ENCODE results near the gene MYBPH.
A peak's percentile ranks its signal among the peaks of the same experiment; 100 is the strongest.

Gene MYBPH

DNA sequence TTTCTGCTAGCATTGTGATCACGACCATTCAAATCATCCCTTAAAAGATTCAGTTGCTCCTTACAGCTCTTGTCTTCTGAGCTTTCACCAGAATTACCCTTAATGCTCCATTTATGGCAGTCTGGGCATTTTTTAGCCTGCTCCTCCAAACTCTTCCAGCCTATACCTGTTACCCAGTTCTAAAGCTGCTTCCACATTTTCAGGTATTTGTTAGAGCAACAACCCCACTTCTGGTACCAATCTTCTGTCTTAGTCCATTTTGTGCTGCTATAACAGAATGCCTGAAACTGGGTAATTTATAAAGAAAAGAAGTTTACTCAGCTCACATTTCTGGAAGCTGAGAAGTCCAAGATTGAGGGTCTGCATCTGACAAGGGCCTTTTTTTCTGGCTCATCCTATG is 17.2 kb downstream of the MYBPH start:
- H3K4me3 ChIP-seq (ENCODE audit: low read depth, low read length), result no peak overlapping the region
- DNase-seq (ENCODE audit: low read depth), result no peak
- TF ChIP-seq, protein P1, sequence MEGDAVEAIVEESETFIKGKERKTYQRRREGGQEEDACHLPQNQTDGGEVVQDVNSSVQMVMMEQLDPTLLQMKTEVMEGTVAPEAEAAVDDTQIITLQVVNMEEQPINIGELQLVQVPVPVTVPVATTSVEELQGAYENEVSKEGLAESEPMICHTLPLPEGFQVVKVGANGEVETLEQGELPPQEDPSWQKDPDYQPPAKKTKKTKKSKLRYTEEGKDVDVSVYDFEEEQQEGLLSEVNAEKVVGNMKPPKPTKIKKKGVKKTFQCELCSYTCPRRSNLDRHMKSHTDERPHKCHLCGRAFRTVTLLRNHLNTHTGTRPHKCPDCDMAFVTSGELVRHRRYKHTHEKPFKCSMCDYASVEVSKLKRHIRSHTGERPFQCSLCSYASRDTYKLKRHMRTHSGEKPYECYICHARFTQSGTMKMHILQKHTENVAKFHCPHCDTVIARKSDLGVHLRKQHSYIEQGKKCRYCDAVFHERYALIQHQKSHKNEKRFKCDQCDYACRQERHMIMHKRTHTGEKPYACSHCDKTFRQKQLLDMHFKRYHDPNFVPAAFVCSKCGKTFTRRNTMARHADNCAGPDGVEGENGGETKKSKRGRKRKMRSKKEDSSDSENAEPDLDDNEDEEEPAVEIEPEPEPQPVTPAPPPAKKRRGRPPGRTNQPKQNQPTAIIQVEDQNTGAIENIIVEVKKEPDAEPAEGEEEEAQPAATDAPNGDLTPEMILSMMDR (IDR thresholded peaks at IDR 0.05; ENCODE audit: control insufficient read depth, extremely low read depth, insufficient read depth), result no peak

DNA sequence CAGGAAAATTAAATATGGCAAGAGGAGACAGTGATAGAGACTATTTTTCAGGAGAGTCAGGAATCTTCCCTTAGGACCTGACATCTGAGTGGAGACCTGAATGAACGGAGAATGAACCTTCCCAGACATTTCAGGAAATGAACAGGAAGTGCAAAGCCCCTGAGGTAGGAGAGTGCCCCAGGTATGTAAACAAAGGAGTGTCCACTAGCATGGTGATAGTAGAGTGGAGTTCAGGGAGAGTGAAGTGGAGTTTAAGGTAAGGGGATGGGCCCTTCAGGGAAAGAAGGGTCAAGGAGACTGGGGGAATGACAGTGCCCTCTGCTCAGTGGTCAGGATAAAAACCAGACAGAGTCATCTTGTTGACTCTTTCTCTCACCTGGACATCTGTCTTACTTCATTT is 19.3 kb downstream of the MYBPH start:
- no peak for DNase-seq (ENCODE audit: low read depth)
- H3K4me3 ChIP-seq (ENCODE audit: low read depth, low read length), result no peak overlapping the region
- TF ChIP-seq, protein P1 (IDR thresholded peaks at IDR 0.05; ENCODE audit: control insufficient read depth, extremely low read depth, insufficient read depth), result no peak

DNA sequence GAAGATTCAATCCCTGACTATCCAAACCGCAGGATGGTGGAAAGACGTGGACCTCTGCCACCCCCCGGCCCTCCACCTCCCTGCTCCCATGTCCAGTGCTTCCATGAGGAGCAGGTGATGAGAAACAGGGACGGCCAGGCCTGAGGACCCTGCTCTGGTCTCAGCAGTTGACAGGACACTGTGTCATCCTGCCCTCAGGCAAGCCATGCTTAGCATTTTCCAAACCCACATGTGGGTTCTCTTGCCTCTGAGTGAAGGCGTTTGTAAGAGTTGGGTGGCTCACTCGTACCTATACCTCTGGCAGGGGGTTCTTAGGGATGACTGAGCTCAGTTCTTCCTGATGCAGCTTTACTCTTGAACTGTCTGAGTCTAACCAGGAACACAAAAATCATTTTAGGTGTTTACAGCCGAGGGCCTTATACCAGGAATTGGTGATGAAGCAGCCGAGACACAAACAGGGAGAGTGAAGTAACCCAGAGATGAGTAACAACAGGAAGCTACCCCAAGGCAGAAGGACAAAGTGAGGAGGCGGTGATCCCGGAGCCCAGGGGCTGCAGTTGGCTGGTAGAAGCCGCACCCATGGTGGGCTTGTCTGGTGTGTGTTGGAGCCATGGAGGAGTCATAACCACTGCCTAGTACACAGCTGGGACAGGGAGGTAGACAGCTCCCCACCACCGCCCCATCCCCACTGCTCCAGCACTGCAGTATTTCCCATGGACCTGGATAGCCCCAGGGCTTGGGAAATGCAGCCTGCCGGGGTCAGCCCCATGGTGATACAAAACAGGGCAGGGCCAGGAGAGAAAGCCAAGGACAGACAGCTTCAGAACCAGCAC is 21.4 kb downstream of the MYBPH start:
- no peak for DNase-seq (ENCODE audit: low read depth)
- H3K4me3 ChIP-seq (ENCODE audit: low read depth, low read length), result no peak overlapping the region
- TF ChIP-seq, protein P1 (IDR thresholded peaks at IDR 0.05; ENCODE audit: control insufficient read depth, extremely low read depth, insufficient read depth), result no peak

DNA sequence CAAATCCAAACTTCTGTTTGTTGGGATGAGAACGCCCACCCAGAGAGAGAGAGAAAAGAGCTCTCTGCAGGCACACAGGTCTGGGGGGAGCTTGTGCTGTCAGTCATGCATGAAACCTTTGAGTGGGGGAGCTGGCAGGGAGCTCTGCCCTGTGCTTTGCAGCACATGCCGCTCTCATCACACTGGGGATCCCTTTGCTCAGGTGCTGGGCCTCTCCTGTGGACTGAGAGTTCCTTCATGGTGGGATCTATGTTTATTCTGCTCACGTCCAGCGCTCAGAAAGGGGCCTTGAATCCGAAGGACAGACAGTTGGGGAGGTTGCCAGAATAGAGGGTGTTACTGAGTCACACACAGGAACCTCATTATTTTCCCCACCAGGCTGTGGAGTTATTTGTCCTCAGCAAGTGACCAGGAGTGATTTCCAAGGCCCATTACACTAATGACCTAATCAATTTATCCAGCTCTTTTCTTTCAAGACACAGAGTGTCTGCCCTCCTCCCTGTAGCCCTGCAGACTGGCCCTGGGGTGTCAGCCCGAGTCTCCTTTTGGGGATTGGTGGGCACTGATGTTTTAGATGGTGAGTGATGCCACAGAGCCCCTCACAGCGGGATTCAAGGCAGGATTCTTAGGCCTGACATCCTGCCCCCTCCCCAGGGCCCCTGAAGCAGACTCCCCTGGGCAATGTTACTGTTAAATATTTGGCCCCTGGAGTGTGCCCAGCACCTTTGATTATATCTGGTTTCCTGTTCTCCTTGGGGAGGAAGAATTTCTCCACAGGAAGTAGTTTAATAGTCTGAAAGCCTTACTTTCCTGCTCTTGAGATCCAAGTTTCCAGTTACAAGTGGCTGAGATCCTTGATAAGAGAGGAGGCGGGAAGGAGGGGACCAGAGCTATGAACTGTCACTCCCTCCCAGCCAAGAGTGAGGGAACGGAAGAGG is 22.3 kb downstream of the MYBPH start:
- peak; percentile 2 for DNase-seq (ENCODE audit: low read depth)
- TF ChIP-seq, protein P1 (IDR thresholded peaks at IDR 0.05; ENCODE audit: control insufficient read depth, extremely low read depth, insufficient read depth), result no peak
- H3K4me3 ChIP-seq (ENCODE audit: low read depth, low read length), result no peak overlapping the region

DNA sequence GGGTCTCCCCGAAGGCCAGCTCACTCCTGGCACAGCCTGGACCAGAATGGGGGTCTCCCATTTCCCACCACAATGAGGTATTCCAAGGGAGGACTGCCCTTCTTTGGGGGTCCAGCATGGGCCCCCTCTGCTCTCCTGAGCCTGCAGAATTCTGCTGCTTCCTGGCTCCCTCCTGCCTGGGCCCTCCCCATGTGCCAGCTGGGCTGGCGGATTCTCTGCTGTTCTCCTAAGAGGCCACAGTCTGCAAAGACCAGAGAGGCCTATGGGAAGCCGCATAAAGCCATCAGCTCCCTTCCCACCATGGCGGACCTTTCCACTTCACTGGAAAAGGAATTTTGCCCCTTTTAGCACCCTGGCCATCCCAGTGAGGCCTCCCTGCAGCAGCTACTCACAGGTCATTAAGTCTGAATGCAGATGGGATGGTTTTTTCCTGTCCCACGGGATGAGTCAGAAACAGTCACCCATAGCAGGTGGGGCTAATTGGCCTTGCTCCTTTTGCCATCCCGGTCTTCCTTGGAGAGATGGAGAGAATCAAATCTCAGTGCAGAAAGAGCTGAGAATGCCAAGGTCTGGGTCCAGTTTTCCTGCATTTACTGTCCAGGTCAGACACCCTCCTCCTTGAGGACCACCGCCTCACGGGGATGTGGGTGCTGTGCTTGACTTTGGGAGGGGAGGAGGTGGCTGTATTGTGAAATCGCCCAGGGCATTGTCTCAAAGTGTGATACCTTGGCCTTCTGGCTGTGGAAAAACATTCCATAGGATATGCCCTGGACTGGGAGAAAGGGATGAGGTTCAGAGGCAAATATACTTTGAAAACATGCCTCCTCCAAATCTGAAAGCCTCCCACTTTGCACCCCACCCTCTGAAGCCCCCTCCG is 23.2 kb downstream of the MYBPH start:
- TF ChIP-seq, protein P1 (IDR thresholded peaks at IDR 0.05; ENCODE audit: control insufficient read depth, extremely low read depth, insufficient read depth), result no peak
- no peak for DNase-seq (ENCODE audit: low read depth)
- H3K4me3 ChIP-seq (ENCODE audit: low read depth, low read length), result no peak overlapping the region

All from LNCaP clone FGC (cell line).